GM23338 (cell line): ENCODE results near the gene SLX4IP. TPM values are rescaled to one million over a fixed set of nuclear protein-coding genes. Genes with fewer than 3 reads are reported as not detected.

ENCODE experiments used
- ATAC-seq: fragments of 200-7000 bp; cut with Tn5 transposase; 3 replicates; pipeline ENCODE4 v1.9.1; 2020
- DNase-seq: peaks from one replicate; pipeline ENCODE4 v3.0.0-alpha.2; 2015; ENCODE audit warnings: low spot score
- H2AFZ ChIP-seq: fragments of 200-600 bp; sonication (generic); 2 replicates; pipeline ENCODE4 v1.8.0; 2016; ENCODE audit warnings: antibody characterized with exemption, mild to moderate bottlenecking, moderate library complexity
- H3F3A ChIP-seq: fragments of 200-600 bp; sonication (generic); replicated peaks from 2 replicates; pipeline ENCODE4 v1.8.0; 2017; ENCODE audit warnings: antibody characterized with exemption, mixed run types, low read depth
- H3K27ac ChIP-seq: fragments of 200-600 bp; sonication (generic); 2 replicates; pipeline ENCODE4 v1.6.1; 2016; ENCODE audit warnings: low read depth
- H3K27me3 ChIP-seq: fragments of 200-600 bp; sonication (generic); 2 replicates; pipeline ENCODE4 v1.8.0; 2016; ENCODE audit warnings: mild to moderate bottlenecking, mixed run types, moderate library complexity; ENCODE audit not compliant: insufficient read depth
- H3K36me3 ChIP-seq: fragments of 200-600 bp; sonication (generic); 2 replicates; pipeline ENCODE4 v1.8.0; 2016; ENCODE audit warnings: mild to moderate bottlenecking; ENCODE audit not compliant: insufficient read depth
- H3K4me1 ChIP-seq: fragments of 200-600 bp; sonication (generic); 2 replicates; pipeline ENCODE4 v1.8.0; 2016; ENCODE audit warnings: mild to moderate bottlenecking, moderate library complexity; ENCODE audit not compliant: insufficient read depth
- H3K4me2 ChIP-seq: fragments of 200-600 bp; sonication (generic); 2 replicates; pipeline ENCODE4 v1.7.1; 2017; ENCODE audit warnings: mixed run types
- H3K4me3 ChIP-seq: fragments of 200-600 bp; sonication (generic); 2 replicates; pipeline ENCODE4 v1.6.1; 2016; ENCODE audit warnings: mixed run types
- H3K79me2 ChIP-seq: fragments of 200-600 bp; sonication (generic); replicated peaks from 2 replicates; pipeline ENCODE4 v1.8.0; 2017; ENCODE audit warnings: mild to moderate bottlenecking; ENCODE audit not compliant: insufficient read depth
- H3K9me2 ChIP-seq: fragments of 200-600 bp; sonication (generic); 2 replicates; pipeline ENCODE4 v1.8.0; 2017; ENCODE audit not compliant: insufficient read depth
- H4K20me1 ChIP-seq: fragments of 200-600 bp; sonication (generic); replicated peaks from 2 replicates; pipeline ENCODE4 v1.8.0; 2017; ENCODE audit warnings: mild to moderate bottlenecking; ENCODE audit not compliant: insufficient read depth
- H3K27ac Mint-ChIP-seq: 2 replicates; pipeline ENCODE4 v1.8.0; 2020; ENCODE audit warnings: inconsistent platforms, mild to moderate bottlenecking, moderate library complexity, mixed read lengths
- H3K27me3 Mint-ChIP-seq: 3 replicates; pipeline ENCODE4 v1.8.0; 2022; ENCODE audit warnings: low read depth, mild to moderate bottlenecking, moderate library complexity, mixed read lengths, inconsistent platforms; ENCODE audit not compliant: insufficient read depth, poor library complexity
- H3K36me3 Mint-ChIP-seq: 3 replicates; pipeline ENCODE4 v1.8.0; 2021; ENCODE audit warnings: low read depth, mild to moderate bottlenecking, inconsistent platforms, moderate library complexity, mixed read lengths
- H3K4me1 Mint-ChIP-seq: 3 replicates; pipeline ENCODE4 v1.8.0; 2020; ENCODE audit warnings: mild to moderate bottlenecking, inconsistent platforms, mixed read lengths
- H3K4me3 Mint-ChIP-seq: 3 replicates; pipeline ENCODE4 v1.8.0; 2021; ENCODE audit warnings: moderate library complexity, mild to moderate bottlenecking, inconsistent platforms, mixed read lengths
- H3K9me3 Mint-ChIP-seq: 3 replicates; pipeline ENCODE4 v1.8.0; 2020; ENCODE audit warnings: moderate library complexity, mild to moderate bottlenecking, inconsistent platforms, mixed read lengths
- CREB1 ChIP-seq: fragments of 250-450 bp; sonication (Bioruptor Pico); IDR thresholded peaks from 2 replicates; pipeline ENCODE4 v1.5.0; 2020; ENCODE audit warnings: low read depth, mild to moderate bottlenecking, moderate library complexity
- CTCF ChIP-seq, 2 experiments: fragments of 200-600 bp in 1 of 2; sonication (generic) in 1 of 2; conservative IDR thresholded peaks; 2 replicates each; pipeline versions ENCODE4 v1.5.1 to v1.6.1; 2016 to 2017; ENCODE audit warnings: antibody characterized with exemption in 2 of 2, low read depth in 2 of 2, mild to moderate bottlenecking in 2 of 2, moderate library complexity in 1 of 2
- EZH2 ChIP-seq: fragments of 200-600 bp; sonication (generic); IDR thresholded peaks from one replicate; pipeline ENCODE4 v1.8.0; 2017; ENCODE audit warnings: antibody characterized with exemption, mild to moderate bottlenecking, low read depth; ENCODE audit not compliant: unreplicated experiment
- EZH2phosphoT487 ChIP-seq: fragments of 200-600 bp; sonication (generic); IDR thresholded peaks from one replicate; pipeline ENCODE4 v1.8.1; 2018; ENCODE audit warnings: antibody characterized with exemption; ENCODE audit not compliant: unreplicated experiment
- JUNB ChIP-seq: IDR thresholded peaks from one replicate; pipeline ENCODE4 v1.6.1; 2016; ENCODE audit warnings: antibody characterized with exemption; ENCODE audit not compliant: unreplicated experiment
- NANOG ChIP-seq: IDR thresholded peaks from 2 replicates; pipeline ENCODE4 v1.6.1; 2016; ENCODE audit warnings: antibody characterized with exemption, borderline replicate concordance
- POLR2AphosphoS5 ChIP-seq: IDR thresholded peaks from 2 replicates; pipeline ENCODE4 v1.6.1; 2016; ENCODE audit warnings: antibody characterized with exemption, low read depth
- REST ChIP-seq: IDR thresholded peaks from one replicate; pipeline ENCODE4 v1.6.1; 2018; ENCODE audit warnings: antibody characterized with exemption; ENCODE audit not compliant: unreplicated experiment
- STAT1 ChIP-seq: IDR thresholded peaks from one replicate; pipeline ENCODE4 v1.6.1; 2016; ENCODE audit warnings: antibody characterized with exemption; ENCODE audit not compliant: unreplicated experiment
- ZNF114 ChIP-seq: fragments of 250-450 bp; sonication (Bioruptor Pico); IDR thresholded peaks from 2 replicates; pipeline ENCODE4 v1.5.0; 2020; ENCODE audit warnings: mild to moderate bottlenecking, moderate library complexity
- ZNF331 ChIP-seq: fragments of 250-450 bp; sonication (Bioruptor Pico); IDR thresholded peaks from 2 replicates; pipeline ENCODE4 v1.5.0; 2020; ENCODE audit warnings: low read depth, mild to moderate bottlenecking, moderate library complexity
- polyA plus RNA-seq: library from polyadenylated mRNA; unstranded; fragments of >200 nt; fragmentation: Nextera tagmentation; extraction: Ambion mirVana; gene quantifications from 2 replicates; pipeline ENCODE4 v1.2.1, GENCODE V29; 2016
- total RNA-seq: library from RNA; depleted of rRNA; stranded (reverse); fragments of >200 nt; shearing (Covaris generic); gene quantifications from 2 replicates; pipeline ENCODE4 v1.2.3, GENCODE V29; 2014
- TF ChIP-seq, protein P1 (sequence below): fragments of 250-450 bp; sonication (Bioruptor Pico); IDR thresholded peaks from 2 replicates; pipeline ENCODE4 v1.5.0; 2020; ENCODE audit warnings: mild to moderate bottlenecking, moderate library complexity
- TF ChIP-seq, protein P2 (sequence below): IDR thresholded peaks from 2 replicates; pipeline ENCODE4 v1.6.1; 2016; ENCODE audit warnings: antibody characterized with exemption

SLX4IP gene
- total and polyA plus RNA-seq, 2 experiments from 2014 or later = 9.1 to 9.8 TPM

GRCh38 chr20:10542442-10542841 is 107.3 kb downstream of the SLX4IP start:
- no peaks in the 10 kb centered on the region for H3K9me3 Mint-ChIP-seq
- peaks cover 1% of the 10 kb centered on the region for H3K27me3 Mint-ChIP-seq
- no peaks in the 10 kb centered on the region for H4K20me1 ChIP-seq
- no peaks in the 10 kb centered on the region for H3K9me2 ChIP-seq
- DNase-seq = no peak
- H3K36me3 Mint-ChIP-seq = no peaks in the 10 kb centered on the region
- H3K36me3 ChIP-seq = no peaks in the 10 kb centered on the region
- no peaks in the 10 kb centered on the region for H3K27me3 ChIP-seq
- ATAC-seq = no peak
- TF ChIP-seq, protein P1, sequence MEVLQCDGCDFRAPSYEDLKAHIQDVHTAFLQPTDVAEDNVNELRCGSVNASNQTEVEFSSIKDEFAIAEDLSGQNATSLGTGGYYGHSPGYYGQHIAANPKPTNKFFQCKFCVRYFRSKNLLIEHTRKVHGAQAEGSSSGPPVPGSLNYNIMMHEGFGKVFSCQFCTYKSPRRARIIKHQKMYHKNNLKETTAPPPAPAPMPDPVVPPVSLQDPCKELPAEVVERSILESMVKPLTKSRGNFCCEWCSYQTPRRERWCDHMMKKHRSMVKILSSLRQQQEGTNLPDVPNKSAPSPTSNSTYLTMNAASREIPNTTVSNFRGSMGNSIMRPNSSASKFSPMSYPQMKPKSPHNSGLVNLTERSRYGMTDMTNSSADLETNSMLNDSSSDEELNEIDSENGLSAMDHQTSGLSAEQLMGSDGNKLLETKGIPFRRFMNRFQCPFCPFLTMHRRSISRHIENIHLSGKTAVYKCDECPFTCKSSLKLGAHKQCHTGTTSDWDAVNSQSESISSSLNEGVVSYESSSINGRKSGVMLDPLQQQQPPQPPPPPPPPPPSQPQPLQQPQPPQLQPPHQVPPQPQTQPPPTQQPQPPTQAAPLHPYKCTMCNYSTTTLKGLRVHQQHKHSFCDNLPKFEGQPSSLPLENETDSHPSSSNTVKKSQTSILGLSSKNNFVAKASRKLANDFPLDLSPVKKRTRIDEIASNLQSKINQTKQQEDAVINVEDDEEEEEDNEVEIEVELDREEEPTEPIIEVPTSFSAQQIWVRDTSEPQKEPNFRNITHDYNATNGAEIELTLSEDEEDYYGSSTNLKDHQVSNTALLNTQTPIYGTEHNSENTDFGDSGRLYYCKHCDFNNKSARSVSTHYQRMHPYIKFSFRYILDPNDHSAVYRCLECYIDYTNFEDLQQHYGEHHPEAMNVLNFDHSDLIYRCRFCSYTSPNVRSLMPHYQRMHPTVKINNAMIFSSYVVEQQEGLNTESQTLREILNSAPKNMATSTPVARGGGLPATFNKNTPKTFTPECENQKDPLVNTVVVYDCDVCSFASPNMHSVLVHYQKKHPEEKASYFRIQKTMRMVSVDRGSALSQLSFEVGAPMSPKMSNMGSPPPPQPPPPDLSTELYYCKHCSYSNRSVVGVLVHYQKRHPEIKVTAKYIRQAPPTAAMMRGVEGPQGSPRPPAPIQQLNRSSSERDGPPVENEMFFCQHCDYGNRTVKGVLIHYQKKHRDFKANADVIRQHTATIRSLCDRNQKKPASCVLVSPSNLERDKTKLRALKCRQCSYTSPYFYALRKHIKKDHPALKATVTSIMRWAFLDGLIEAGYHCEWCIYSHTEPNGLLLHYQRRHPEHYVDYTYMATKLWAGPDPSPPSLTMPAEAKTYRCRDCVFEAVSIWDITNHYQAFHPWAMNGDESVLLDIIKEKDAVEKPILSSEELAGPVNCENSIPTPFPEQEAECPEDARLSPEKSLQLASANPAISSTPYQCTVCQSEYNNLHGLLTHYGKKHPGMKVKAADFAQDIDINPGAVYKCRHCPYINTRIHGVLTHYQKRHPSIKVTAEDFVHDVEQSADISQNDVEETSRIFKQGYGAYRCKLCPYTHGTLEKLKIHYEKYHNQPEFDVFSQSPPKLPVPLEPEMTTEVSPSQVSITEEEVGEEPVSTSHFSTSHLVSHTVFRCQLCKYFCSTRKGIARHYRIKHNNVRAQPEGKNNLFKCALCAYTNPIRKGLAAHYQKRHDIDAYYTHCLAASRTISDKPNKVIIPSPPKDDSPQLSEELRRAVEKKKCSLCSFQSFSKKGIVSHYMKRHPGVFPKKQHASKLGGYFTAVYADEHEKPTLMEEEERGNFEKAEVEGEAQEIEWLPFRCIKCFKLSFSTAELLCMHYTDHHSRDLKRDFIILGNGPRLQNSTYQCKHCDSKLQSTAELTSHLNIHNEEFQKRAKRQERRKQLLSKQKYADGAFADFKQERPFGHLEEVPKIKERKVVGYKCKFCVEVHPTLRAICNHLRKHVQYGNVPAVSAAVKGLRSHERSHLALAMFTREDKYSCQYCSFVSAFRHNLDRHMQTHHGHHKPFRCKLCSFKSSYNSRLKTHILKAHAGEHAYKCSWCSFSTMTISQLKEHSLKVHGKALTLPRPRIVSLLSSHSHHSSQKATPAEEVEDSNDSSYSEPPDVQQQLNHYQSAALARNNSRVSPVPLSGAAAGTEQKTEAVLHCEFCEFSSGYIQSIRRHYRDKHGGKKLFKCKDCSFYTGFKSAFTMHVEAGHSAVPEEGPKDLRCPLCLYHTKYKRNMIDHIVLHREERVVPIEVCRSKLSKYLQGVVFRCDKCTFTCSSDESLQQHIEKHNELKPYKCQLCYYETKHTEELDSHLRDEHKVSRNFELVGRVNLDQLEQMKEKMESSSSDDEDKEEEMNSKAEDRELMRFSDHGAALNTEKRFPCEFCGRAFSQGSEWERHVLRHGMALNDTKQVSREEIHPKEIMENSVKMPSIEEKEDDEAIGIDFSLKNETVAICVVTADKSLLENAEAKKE (CRISPR knock-in tag) = no peak
- TF ChIP-seq STAT1 = no peak
- TF ChIP-seq EZH2phosphoT487 = no peak
- TF ChIP-seq REST = no peak
- TF ChIP-seq CREB1 = no peak
- no peak for TF ChIP-seq ZNF331 (CRISPR knock-in tag)
- TF ChIP-seq ZNF114 (CRISPR knock-in tag) = no peak
- no peak for TF ChIP-seq NANOG
- no peak for TF ChIP-seq POLR2AphosphoS5
- no peak for TF ChIP-seq CTCF (conservative IDR thresholded peaks at IDR 0.05; ENCODE audit: low read depth in 2 of 2)
- TF ChIP-seq, protein P2, sequence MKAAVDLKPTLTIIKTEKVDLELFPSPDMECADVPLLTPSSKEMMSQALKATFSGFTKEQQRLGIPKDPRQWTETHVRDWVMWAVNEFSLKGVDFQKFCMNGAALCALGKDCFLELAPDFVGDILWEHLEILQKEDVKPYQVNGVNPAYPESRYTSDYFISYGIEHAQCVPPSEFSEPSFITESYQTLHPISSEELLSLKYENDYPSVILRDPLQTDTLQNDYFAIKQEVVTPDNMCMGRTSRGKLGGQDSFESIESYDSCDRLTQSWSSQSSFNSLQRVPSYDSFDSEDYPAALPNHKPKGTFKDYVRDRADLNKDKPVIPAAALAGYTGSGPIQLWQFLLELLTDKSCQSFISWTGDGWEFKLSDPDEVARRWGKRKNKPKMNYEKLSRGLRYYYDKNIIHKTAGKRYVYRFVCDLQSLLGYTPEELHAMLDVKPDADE = no peak
- TF ChIP-seq EZH2 = no peak
- no peak for TF ChIP-seq JUNB
- no peak overlapping the region for H3K4me3 ChIP-seq
- no peak overlapping the region for H3K4me3 Mint-ChIP-seq
- H3K27ac ChIP-seq = no peak overlapping the region
- 0 out of 2 replicates have a peak, but pooled peaks cover 4% of the 10 kb centered on the region for H3K79me2 ChIP-seq
- peaks cover 41% of the 10 kb centered on the region for H3K4me1 Mint-ChIP-seq
- no peak overlapping the region for H3K27ac Mint-ChIP-seq
- no peaks in the 10 kb centered on the region for H3F3A ChIP-seq
- H3K4me1 ChIP-seq = peaks cover 18% of the 10 kb centered on the region; the same call in 1 of the 2 replicates
- no peak overlapping the region for H2AFZ ChIP-seq
- no peak overlapping the region for H3K4me2 ChIP-seq
